ENCODE results near the gene PSMG3. TPM values are rescaled to one million over a fixed set of nuclear protein-coding genes. Genes with fewer than 3 reads are reported as not detected.

Gene PSMG3
- total RNA-seq, 1 experiment from 2014 or later, result 63.0 TPM

GRCh38 chr7:1541431-1542162 is 28.2 kb downstream of the PSMG3 start:
- Histone ChIP-seq H3K4ac (ENCODE audit: low read depth, low read length) (no peak overlapping the region), H3K56ac (ENCODE audit: insufficient read length, low read depth, low read length) (no peak overlapping the region), H4K91ac (ENCODE audit: insufficient read length, low read depth, low read length) (no peak overlapping the region), H4K5ac (ENCODE audit: insufficient read length, low read depth, low read length) (no peak overlapping the region), H2AK5ac (ENCODE audit: insufficient read length, low read length) (no peak overlapping the region), H2BK12ac (ENCODE audit: insufficient read length, low read depth, low read length) (no peak overlapping the region), H4K8ac (replicated peaks; ENCODE audit: insufficient read length, low read depth, low read length) (no peak overlapping the region), H3K79me1 (ENCODE audit: insufficient read depth, low read depth, low read length, poor library complexity, severe bottlenecking) (no peaks in the 10 kb centered on the region), H3K23ac (ENCODE audit: insufficient read length, low read depth, low read length) (no peak overlapping the region), H3K4me1 (ENCODE audit: insufficient read depth, low read length) (no peaks in the 10 kb centered on the region), H4K20me1 (ENCODE audit: control insufficient read depth, insufficient read depth, insufficient read length) (no peaks in the 10 kb centered on the region), H3K14ac (ENCODE audit: insufficient read depth, low read length) (no peak overlapping the region), H2BK20ac (ENCODE audit: low read depth, low read length, poor library complexity, severe bottlenecking) (no peak overlapping the region), H3K9ac (ENCODE audit: extremely low read depth, insufficient read length, low read length) (no peak overlapping the region), H3K79me2 (ENCODE audit: insufficient read depth, low read length) (no peaks in the 10 kb centered on the region), H2BK15ac (ENCODE audit: low read depth, low read length) (no peak overlapping the region), H2AFZ (ENCODE audit: low read length) (no peak overlapping the region), H3T11ph (ENCODE audit: low read length) (no peak overlapping the region), H3K27me3 (ENCODE audit: insufficient read depth, low read length) (no peaks in the 10 kb centered on the region), H3K23me2 (ENCODE audit: insufficient read length, low read depth, low read length, poor library complexity, severe bottlenecking) (no peaks in the 10 kb centered on the region), H2BK5ac (ENCODE audit: insufficient read length, low read length) (no peak overlapping the region), H3K9me3 (ENCODE audit: control insufficient read depth, low read depth, low read length) (no peaks in the 10 kb centered on the region), H3K27ac (ENCODE audit: insufficient read length, low read depth, low read length) (no peak overlapping the region), H3K4me2 (ENCODE audit: insufficient read depth, insufficient read length, low read length) (no peak overlapping the region), H2BK120ac (ENCODE audit: low read depth, low read length, poor library complexity, severe bottlenecking) (no peak overlapping the region), H3K18ac (ENCODE audit: insufficient read length, low read depth, low read length) (no peak overlapping the region)
- no CpG with 5 or more reads among the region's 33 CpGs for WGBS (ENCODE audit: extremely low coverage, insufficient read length, low lambda C conversion rate)
- Mint-ChIP-seq H3K27ac (peak overlapping the region in 2 of 3 experiments; percentile 35 to 68; a peak in 2 of 7 replicates), H3K4me1 (peaks cover 5 to 8% of the 10 kb centered on the region in 2 experiments), H3K4me3 (no peak overlapping the region), H3K9me3 (no peaks in the 10 kb centered on the region), H3K36me3 (ENCODE audit: insufficient read depth in 1 of 3, low read depth in 3 of 3) (peaks cover 3 to 15% (median 6%) of the 10 kb centered on the region in 3 experiments; a peak in 4 of 7 replicates), H3K27me3 (ENCODE audit: low read depth) (no peaks in the 10 kb centered on the region)
- no peak for TF ChIP-seq CTCF (conservative IDR thresholded peaks at IDR 0.05)
- DNase-seq, result no peak

Measured in H9 (cell line).